CD14-positive monocyte (primary cell): Measurements from ENCODE around the gene KCNK6. TPM values are rescaled to one million over a fixed set of nuclear protein-coding genes. Genes with fewer than 3 reads are reported as not detected.

Source experiments
- DNase-seq, 3 donors: peaks; one replicate each; pipeline ENCODE4 v3.0.0-alpha.2; 2011 to 2022
- H2AFZ ChIP-seq: 2 replicates; pipeline ENCODE4 v1.6.0; 2012; ENCODE audit warnings: mild to moderate bottlenecking, low read depth, low read length, inconsistent platforms; ENCODE audit not compliant: insufficient read depth, poor library complexity, severe bottlenecking
- H3K27ac ChIP-seq, 2 donors: 1 replicate in 1 of 2; 2 replicates in 1 of 2; pipeline ENCODE4 v1.5.1; 2012 to 2013; ENCODE audit warnings: low read length in 2 of 2, control low read depth in 1 of 2, inconsistent platforms in 1 of 2, low read depth in 1 of 2, mild to moderate bottlenecking in 1 of 2
- H3K27me3 ChIP-seq, 2 donors: one replicate each; pipeline versions ENCODE4 v1.6.0 to v1.6.1; 2011 to 2013; ENCODE audit warnings: low read length in 2 of 2; ENCODE audit not compliant: control insufficient read depth in 2 of 2, insufficient read depth in 2 of 2
- H3K36me3 ChIP-seq, 2 donors: replicated peaks in 1 of 2; 1 replicate in 1 of 2; 2 replicates in 1 of 2; pipeline versions ENCODE4 v1.5.1 to v1.6.1; 2012 to 2013; ENCODE audit warnings: low read length in 2 of 2, control low read depth in 1 of 2, inconsistent platforms in 1 of 2, mild to moderate bottlenecking in 1 of 2; ENCODE audit not compliant: insufficient read depth in 2 of 2, control insufficient read depth in 1 of 2
- H3K4me1 ChIP-seq, 2 donors: 1 replicate in 1 of 2; 2 replicates in 1 of 2; pipeline versions ENCODE4 v1.5.1 to v1.6.1; 2012 to 2013; ENCODE audit warnings: low read length in 2 of 2, control low read depth in 1 of 2, inconsistent platforms in 1 of 2, mild to moderate bottlenecking in 1 of 2, moderate library complexity in 1 of 2; ENCODE audit not compliant: insufficient read depth in 2 of 2, control insufficient read depth in 1 of 2
- H3K4me2 ChIP-seq: replicated peaks from 2 replicates; pipeline ENCODE3; 2012; ENCODE audit warnings: low read length, moderate library complexity, mild to moderate bottlenecking; ENCODE audit not compliant: poor library complexity, severe bottlenecking; ENCODE audit errors: extremely low read depth
- H3K4me3 ChIP-seq, 3 experiments: fragments of 200-600 bp in 1 of 3; sonication (generic) in 1 of 3; replicated peaks in 1 of 3; 1 replicate in 2 of 3; 2 replicates in 1 of 3; pipeline ENCODE4 v1.5.1; 2011 to 2013; ENCODE audit warnings: low read length in 3 of 3, mild to moderate bottlenecking in 3 of 3, control low read depth in 2 of 3, low read depth in 2 of 3, inconsistent platforms in 1 of 3, moderate library complexity in 1 of 3
- H3K79me2 ChIP-seq: 2 replicates; pipeline ENCODE4 v1.6.0; 2012; ENCODE audit warnings: mild to moderate bottlenecking, control low read depth, inconsistent platforms, low read length, moderate library complexity; ENCODE audit not compliant: insufficient read depth
- H3K9ac ChIP-seq: 2 replicates; pipeline ENCODE4 v1.6.0; 2017; ENCODE audit warnings: low read length, mild to moderate bottlenecking; ENCODE audit not compliant: insufficient read depth, poor library complexity, severe bottlenecking
- H3K9me3 ChIP-seq, 2 donors: replicated peaks in 1 of 2; 1 replicate in 1 of 2; 2 replicates in 1 of 2; pipeline versions ENCODE4 v1.5.1 to v1.6.1; 2012 to 2013; ENCODE audit warnings: low read length in 2 of 2, control low read depth in 1 of 2; ENCODE audit not compliant: control insufficient read depth in 1 of 2, insufficient read depth in 1 of 2
- H4K20me1 ChIP-seq: 2 replicates; pipeline ENCODE4 v1.6.0; 2012; ENCODE audit warnings: mild to moderate bottlenecking, low read length, control low read depth, moderate library complexity; ENCODE audit not compliant: insufficient read depth
- H3K27ac Mint-ChIP-seq, 7 donors: one replicate each; pipeline ENCODE4 v1.8.0; 2020; ENCODE audit warnings: mild to moderate bottlenecking in 7 of 7, mixed read lengths in 7 of 7, moderate library complexity in 6 of 7, inconsistent platforms in 2 of 7
- H3K27me3 Mint-ChIP-seq, 3 donors: one replicate each; pipeline ENCODE4 v1.8.0; 2021 to 2022; ENCODE audit warnings: low read depth in 3 of 3, mild to moderate bottlenecking in 3 of 3, mixed read lengths in 3 of 3, moderate library complexity in 3 of 3, inconsistent platforms in 1 of 3
- H3K36me3 Mint-ChIP-seq, 2 donors: one replicate each; pipeline ENCODE4 v1.8.0; 2020; ENCODE audit warnings: mixed read lengths in 2 of 2, inconsistent platforms in 1 of 2, mild to moderate bottlenecking in 1 of 2
- H3K4me1 Mint-ChIP-seq: one replicate; pipeline ENCODE4 v1.8.0; 2020; ENCODE audit warnings: mild to moderate bottlenecking, mixed read lengths
- H3K4me3 Mint-ChIP-seq, 2 donors: one replicate each; pipeline ENCODE4 v1.8.0; 2020; ENCODE audit warnings: mild to moderate bottlenecking in 2 of 2, mixed read lengths in 2 of 2, moderate library complexity in 1 of 2
- H3K9me3 Mint-ChIP-seq, 7 donors: one replicate each; pipeline ENCODE4 v1.8.0; 2020 to 2022; ENCODE audit warnings: mixed read lengths in 7 of 7, mild to moderate bottlenecking in 6 of 7, moderate library complexity in 6 of 7, inconsistent platforms in 2 of 7
- WGBS: methylation state at CpG from one replicate; pipeline ENCODE4 v1.1.5; 2013; ENCODE audit warnings: missing lambda C conversion rate; ENCODE audit not compliant: insufficient coverage; 5-methylcytosine and 5-hydroxymethylcytosine counted together
- intact Hi-C, 2 donors: fragments of 100-400 bp; cut with micrococcal nuclease; formaldehyde crosslinking; loops; one replicate each; pipeline versions ENCODE4 v1.15.0 to v1.15.1; 2023
- polyA plus RNA-seq, 3 donors: library from polyadenylated mRNA; depleted of rRNA in 1 of 3; unstranded in 2 of 3; stranded (reverse) in 1 of 3; fragments of 300-500 nt in 2 of 3; fragments of >200 nt in 1 of 3; fragmentation: Illumina TruSeq in 2 of 3; gene quantifications; 1 replicate in 2 of 3; 2 replicates in 1 of 3; pipeline ENCODE4 v1.2.3, GENCODE V29; 2012 to 2021
- TF ChIP-seq, protein P1 (sequence below): fragments of 200-600 bp; IDR thresholded peaks from one replicate; pipeline ENCODE4 v1.8.0; 2022; ENCODE audit warnings: antibody characterized with exemption, mild to moderate bottlenecking

The KCNK6 gene
- polyA plus RNA-seq, 3 donors: 7.3 to 21.5 (median 8.7) TPM

DNA sequence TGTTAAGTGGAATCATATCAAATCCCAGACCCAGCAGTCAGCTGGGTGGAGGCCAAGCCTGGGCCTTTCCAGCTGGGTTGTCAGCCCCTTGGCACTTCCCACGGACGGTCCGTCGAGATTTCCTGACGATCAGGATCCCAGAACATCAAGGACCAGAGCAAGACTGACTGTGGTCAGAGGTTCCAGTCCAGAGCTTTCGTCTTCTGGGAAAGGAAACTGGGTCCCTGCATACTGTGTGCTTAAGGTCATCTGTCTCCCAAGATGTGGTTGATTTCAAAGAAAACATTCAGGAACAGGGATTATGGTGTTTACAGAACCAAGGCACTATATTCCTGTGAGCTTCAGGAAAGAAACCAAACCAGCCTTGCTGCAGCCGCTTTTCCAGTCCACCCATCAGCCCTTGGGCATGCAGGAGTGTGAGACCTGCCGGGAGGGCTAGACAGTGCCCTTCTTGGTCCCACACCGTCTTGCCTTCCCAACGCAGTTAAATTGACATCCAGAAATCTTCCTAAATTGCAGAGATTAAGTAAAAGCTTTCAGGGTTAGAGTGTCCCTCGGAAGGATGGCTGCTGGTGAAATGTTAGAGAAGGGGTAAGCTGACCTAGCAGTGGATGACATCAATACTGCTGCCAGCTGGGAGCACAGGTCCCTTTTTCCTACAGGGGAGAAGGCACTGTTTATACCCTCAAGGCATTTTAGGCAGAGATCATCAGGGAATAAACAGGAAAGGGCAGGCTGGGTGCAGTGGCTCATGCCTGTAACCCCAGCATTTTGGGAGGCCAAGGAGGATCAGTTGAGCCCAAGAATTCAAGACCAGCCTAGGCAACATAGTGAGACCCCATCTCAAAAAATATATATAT is 20.6 kb upstream of the KCNK6 start:
- Histone ChIP-seq H3K27ac (no peak overlapping the region), H3K4me2 (no peak overlapping the region), H2AFZ (no peak overlapping the region), H3K27me3 (no peaks in the 10 kb centered on the region), H3K4me3 (no peak overlapping the region), H3K9me3 (no peaks in the 10 kb centered on the region), H4K20me1 (no peaks in the 10 kb centered on the region), H3K4me1 (peaks cover 7% of the 10 kb centered on the region in 2 donors), H3K9ac (no peak overlapping the region), H3K36me3 (no peaks in the 10 kb centered on the region), H3K79me2 (no peaks in the 10 kb centered on the region)
- Mint-ChIP-seq H3K4me1 (peaks cover 8% of the 10 kb centered on the region), H3K27ac (peak overlapping the region in 1 of 7 donors; percentile 37), H3K36me3 (peaks cover 3 to 9% of the 10 kb centered on the region in 2 donors), H3K4me3 (no peak overlapping the region), H3K9me3 (peaks cover 0 to 5% (median 0%) of the 10 kb centered on the region in 7 donors), H3K27me3 (peaks cover 4 to 20% (median 17%) of the 10 kb centered on the region in 3 donors)
- WGBS: 92% methylated on average over 9 of the region's 11 CpGs
- DNase-seq: no peak
- intact Hi-C loops: no loop called here
- TF ChIP-seq, protein P1, sequence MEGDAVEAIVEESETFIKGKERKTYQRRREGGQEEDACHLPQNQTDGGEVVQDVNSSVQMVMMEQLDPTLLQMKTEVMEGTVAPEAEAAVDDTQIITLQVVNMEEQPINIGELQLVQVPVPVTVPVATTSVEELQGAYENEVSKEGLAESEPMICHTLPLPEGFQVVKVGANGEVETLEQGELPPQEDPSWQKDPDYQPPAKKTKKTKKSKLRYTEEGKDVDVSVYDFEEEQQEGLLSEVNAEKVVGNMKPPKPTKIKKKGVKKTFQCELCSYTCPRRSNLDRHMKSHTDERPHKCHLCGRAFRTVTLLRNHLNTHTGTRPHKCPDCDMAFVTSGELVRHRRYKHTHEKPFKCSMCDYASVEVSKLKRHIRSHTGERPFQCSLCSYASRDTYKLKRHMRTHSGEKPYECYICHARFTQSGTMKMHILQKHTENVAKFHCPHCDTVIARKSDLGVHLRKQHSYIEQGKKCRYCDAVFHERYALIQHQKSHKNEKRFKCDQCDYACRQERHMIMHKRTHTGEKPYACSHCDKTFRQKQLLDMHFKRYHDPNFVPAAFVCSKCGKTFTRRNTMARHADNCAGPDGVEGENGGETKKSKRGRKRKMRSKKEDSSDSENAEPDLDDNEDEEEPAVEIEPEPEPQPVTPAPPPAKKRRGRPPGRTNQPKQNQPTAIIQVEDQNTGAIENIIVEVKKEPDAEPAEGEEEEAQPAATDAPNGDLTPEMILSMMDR: no peak

DNA sequence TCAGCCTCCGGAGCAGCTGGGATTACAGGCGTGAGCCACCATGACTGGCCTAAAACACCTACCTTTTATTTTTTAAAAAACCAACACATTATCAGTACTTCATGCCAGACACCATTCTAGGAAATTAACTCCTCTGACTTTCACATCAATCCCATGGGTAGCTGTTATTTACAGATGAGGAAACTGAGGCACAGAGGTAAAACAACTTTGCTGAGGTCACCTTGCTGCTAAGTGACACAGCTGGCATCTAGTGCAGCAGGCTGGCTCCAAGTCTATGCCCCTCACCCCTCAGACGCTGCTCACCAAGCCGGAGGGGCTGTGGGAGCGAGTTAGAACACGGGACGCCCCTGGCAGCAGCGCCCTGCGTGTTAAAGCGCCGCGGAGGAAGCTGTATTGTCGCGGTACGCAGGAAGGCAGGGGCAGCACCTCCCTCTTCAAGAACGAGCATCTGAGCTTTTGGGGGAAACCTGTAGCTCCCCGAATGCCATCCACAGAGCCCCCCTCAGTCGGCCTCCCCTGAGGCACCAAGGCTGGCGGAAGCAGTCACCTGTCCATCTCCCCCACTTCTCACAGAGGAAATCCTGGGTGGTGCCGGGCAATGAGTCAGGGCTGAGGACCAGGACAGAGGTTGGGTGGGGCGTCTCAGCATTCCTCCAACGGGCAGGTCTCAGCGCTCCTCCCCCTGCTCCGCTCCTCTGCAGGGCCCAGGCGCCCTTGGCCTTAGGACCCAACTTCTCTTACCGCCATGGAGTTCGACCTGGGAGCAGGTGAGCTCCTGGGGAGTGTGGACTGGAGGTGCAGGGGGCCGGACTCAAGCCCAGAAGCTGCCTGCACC is 15.9 kb upstream of the KCNK6 start, which contains the start of gene C19orf33:
Gene C19orf33 (plus strand): TSS at position 735 of the 835 bp plus-strand sequence. CDS start 11 bp downstream, at position 746.
- H3K4me1 Mint-ChIP-seq: peaks cover 20% of the 10 kb centered on the region
- peak within 1 kb of the TSS; percentile 54 for H3K4me2 ChIP-seq
- H3K27ac ChIP-seq: no peak within 1 kb of the TSS
- H3K27ac Mint-ChIP-seq: peak within 1 kb of the TSS in 1 of 7 donors; percentile 13
- 20% methylated on average over 21 of the region's 28 CpGs for WGBS
- peaks cover 0 to 3% (median 0%) of the 10 kb centered on the region in 7 donors for H3K9me3 Mint-ChIP-seq
- peaks cover 6 to 14% (median 9%) of the 10 kb centered on the region in 3 donors for H3K27me3 Mint-ChIP-seq
- peak within 1 kb of the TSS; percentile 59 for H2AFZ ChIP-seq
- H3K4me1 ChIP-seq: peaks cover 16 to 24% of the 10 kb centered on the region in 2 donors
- no peaks in the 10 kb centered on the region for H3K79me2 ChIP-seq
- H3K36me3 Mint-ChIP-seq: peaks cover 25 to 38% of the 10 kb centered on the region in 2 donors
- TF ChIP-seq, protein P1: no peak
- intact Hi-C loops: no loop called here
- H3K4me3 ChIP-seq: peak within 1 kb of the TSS in 1 of 3 experiments; percentile 51
- H3K36me3 ChIP-seq: peaks cover 14 to 21% of the 10 kb centered on the region in 2 donors
- no peaks in the 10 kb centered on the region for H3K27me3 ChIP-seq
- no peak for DNase-seq
- H4K20me1 ChIP-seq: no peaks in the 10 kb centered on the region
- H3K9me3 ChIP-seq: no peaks in the 10 kb centered on the region
- peak within 1 kb of the TSS; percentile 65 to 69 for H3K4me3 Mint-ChIP-seq
- peak within 1 kb of the TSS; percentile 40 for H3K9ac ChIP-seq
